ENCODE results near the gene TRUB2. TPM values are rescaled to one million over a fixed set of nuclear protein-coding genes. Genes with fewer than 3 reads are reported as not detected.

Gene TRUB2
- total RNA-seq, 1 experiment from 2014 or later: 37.6 TPM

- ChIA-PET POLR2A (interaction anchor here (0.6 to 2.3 kb wide), 3 partner anchors 9 to 386 kb away, joined by 3 to 12 read pairs (median 4); no protein-coding TSS in a partner anchor), CTCF (interaction anchor here (0.6 to 5.9 kb wide), 8 partner anchors 38 to 115 kb away, joined by 3 to 74 read pairs (median 5); no protein-coding TSS in a partner anchor)
- intact Hi-C loops (cut with micrococcal nuclease): no loop called here
- Mint-ChIP-seq H3K27ac (ENCODE audit: low read depth, unreplicated experiment) (no peak overlapping the region), H3K4me1 (ENCODE audit: insufficient read depth, unreplicated experiment) (peaks cover 7% of the 10 kb centered on the region), H3K4me3 (ENCODE audit: unreplicated experiment) (no peak overlapping the region), H3K27me3 (ENCODE audit: insufficient read depth, unreplicated experiment) (no peaks in the 10 kb centered on the region), H3K36me3 (ENCODE audit: insufficient read depth, unreplicated experiment) (peaks cover 5% of the 10 kb centered on the region), H3K9me3 (ENCODE audit: unreplicated experiment) (no peaks in the 10 kb centered on the region)
- no peak for DNase-seq (ENCODE audit: unreplicated experiment)
- TF ChIP-seq, protein P1, sequence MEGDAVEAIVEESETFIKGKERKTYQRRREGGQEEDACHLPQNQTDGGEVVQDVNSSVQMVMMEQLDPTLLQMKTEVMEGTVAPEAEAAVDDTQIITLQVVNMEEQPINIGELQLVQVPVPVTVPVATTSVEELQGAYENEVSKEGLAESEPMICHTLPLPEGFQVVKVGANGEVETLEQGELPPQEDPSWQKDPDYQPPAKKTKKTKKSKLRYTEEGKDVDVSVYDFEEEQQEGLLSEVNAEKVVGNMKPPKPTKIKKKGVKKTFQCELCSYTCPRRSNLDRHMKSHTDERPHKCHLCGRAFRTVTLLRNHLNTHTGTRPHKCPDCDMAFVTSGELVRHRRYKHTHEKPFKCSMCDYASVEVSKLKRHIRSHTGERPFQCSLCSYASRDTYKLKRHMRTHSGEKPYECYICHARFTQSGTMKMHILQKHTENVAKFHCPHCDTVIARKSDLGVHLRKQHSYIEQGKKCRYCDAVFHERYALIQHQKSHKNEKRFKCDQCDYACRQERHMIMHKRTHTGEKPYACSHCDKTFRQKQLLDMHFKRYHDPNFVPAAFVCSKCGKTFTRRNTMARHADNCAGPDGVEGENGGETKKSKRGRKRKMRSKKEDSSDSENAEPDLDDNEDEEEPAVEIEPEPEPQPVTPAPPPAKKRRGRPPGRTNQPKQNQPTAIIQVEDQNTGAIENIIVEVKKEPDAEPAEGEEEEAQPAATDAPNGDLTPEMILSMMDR (IDR thresholded peaks at IDR 0.05; ENCODE audit: unreplicated experiment): no peak
- BruUV-seq (replicated peaks): no TSS peak
Observed at GRCh38 chr9:128298535-128299482, 23.4 kb downstream of the TRUB2 start.

DNA sequence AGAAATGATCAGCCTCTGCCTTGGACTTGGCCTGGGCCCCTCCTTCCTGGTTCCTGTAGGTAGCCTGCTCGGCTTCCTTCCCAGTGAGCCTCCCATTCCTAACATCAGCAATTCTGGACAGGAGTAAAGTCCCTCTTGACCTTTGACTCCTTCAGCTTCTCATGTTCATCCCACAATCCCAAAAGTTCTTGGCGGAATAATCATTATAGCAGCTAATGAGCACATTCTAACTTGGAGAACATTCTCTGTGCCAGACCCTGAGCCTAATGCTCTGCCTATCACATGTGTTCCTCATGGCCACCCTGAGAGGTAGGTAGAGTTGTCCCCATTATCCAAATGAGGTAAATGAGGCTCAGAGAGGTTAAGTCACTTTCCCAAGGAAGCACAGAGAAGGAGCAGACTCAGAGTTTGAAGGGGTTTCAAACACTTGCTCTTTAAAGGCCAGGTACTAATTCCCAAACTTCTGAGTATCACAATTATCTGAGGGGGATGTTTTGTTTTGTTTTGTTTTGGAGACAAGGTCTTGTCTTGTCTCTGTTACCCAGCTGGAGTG, 24.9 kb downstream of the TRUB2 start:
- intact Hi-C loops (cut with micrococcal nuclease): no loop called here
- H3K4me1 Mint-ChIP-seq (ENCODE audit: insufficient read depth, unreplicated experiment): peaks cover 7% of the 10 kb centered on the region
- no peak for DNase-seq (ENCODE audit: unreplicated experiment)
- H3K36me3 Mint-ChIP-seq (ENCODE audit: insufficient read depth, unreplicated experiment): peaks cover 5% of the 10 kb centered on the region
- no peaks in the 10 kb centered on the region for H3K9me3 Mint-ChIP-seq (ENCODE audit: unreplicated experiment)
- no peak overlapping the region for H3K27ac Mint-ChIP-seq (ENCODE audit: low read depth, unreplicated experiment)
- H3K27me3 Mint-ChIP-seq (ENCODE audit: insufficient read depth, unreplicated experiment): no peaks in the 10 kb centered on the region
- ChIA-PET CTCF (interaction anchor here (0.6 to 5.9 kb wide), 3 partner anchors 8 to 46 kb away, joined by 3 to 74 read pairs (median 11); no protein-coding TSS in a partner anchor), POLR2A (interaction anchor here (0.6 to 3.4 kb wide), 6 partner anchors 9 to 517 kb away, joined by 3 to 21 read pairs (median 6); partner anchors contain the start of genes SLC27A4 and URM1)
- TF ChIP-seq, protein P1 (IDR thresholded peaks at IDR 0.05; ENCODE audit: unreplicated experiment): no peak
- H3K4me3 Mint-ChIP-seq (ENCODE audit: unreplicated experiment): no peak overlapping the region
- no TSS peak for BruUV-seq (replicated peaks)

DNA sequence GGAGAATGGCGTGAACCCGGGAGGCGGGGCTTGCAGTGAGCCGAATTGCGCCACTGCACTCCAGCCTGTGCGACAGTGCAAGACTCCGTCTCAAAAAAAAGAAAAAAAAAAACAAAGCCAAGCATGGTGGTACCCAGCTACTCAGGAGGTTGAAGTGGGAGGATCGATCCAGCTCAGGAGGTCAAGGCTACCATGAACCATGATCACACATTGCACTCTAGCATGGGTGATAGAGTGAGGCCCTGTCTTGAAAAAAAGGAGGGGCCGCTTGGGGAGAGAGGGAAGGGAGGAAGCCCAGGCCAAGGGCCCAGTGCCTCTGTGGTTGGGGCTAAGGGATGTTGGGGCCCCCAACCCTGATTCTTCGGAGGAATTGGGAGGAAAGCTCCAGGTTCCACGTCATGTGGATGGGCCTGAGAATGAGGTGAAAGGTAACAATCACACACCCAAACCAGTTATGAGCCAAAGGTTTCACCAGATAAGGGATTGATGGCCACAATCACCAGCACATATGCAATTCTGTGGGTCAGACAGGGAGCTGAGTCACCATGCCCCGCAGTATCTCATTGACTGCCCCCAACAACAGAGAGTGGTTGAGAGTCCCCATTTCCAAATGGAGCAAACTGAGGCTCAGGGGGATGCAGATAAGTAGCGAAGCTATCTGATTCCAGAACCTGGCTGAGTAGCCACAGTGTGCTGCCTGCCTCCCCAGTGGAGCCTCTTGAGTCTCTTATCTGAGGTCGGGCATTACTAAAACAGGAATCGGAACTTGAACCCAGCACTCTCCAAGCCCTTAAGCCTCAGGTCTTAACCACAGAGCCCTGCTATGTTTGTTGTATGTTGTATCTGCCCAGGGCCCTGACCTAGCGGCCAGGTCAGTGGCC, 25.7 kb downstream of the TRUB2 start:
- H3K36me3 Mint-ChIP-seq (ENCODE audit: insufficient read depth, unreplicated experiment): peaks cover 5% of the 10 kb centered on the region
- H3K4me3 Mint-ChIP-seq (ENCODE audit: unreplicated experiment): no peak overlapping the region
- no peaks in the 10 kb centered on the region for H3K27me3 Mint-ChIP-seq (ENCODE audit: insufficient read depth, unreplicated experiment)
- TF ChIP-seq, protein P1 (IDR thresholded peaks at IDR 0.05; ENCODE audit: unreplicated experiment): no peak
- H3K9me3 Mint-ChIP-seq (ENCODE audit: unreplicated experiment): no peaks in the 10 kb centered on the region
- no peak for DNase-seq (ENCODE audit: unreplicated experiment)
- intact Hi-C loops (cut with micrococcal nuclease): no loop called here
- no TSS peak for BruUV-seq (replicated peaks)
- POLR2A ChIA-PET: interaction anchor here (0.7 to 3.4 kb wide), 7 partner anchors 8 to 104 kb away, joined by 4 to 21 read pairs (median 7); partner anchors contain the start of genes SLC27A4 and URM1
- H3K27ac Mint-ChIP-seq (ENCODE audit: low read depth, unreplicated experiment): no peak overlapping the region
- CTCF ChIA-PET: interaction anchor here (0.6 to 5.9 kb wide), 11 partner anchors 8 to 305 kb away, joined by 3 to 74 read pairs (median 4); no protein-coding TSS in a partner anchor
- H3K4me1 Mint-ChIP-seq (ENCODE audit: insufficient read depth, unreplicated experiment): peaks cover 7% of the 10 kb centered on the region

Measured in MCF 10A (cell line).